IMR-90 (cell line): ENCODE results near the gene PPFIBP2. TPM values are rescaled to one million over a fixed set of nuclear protein-coding genes. Genes with fewer than 3 reads are reported as not detected.

Source experiments
- ATAC-seq: fragments of 200-7000 bp; cut with Tn5 transposase; 2 replicates; pipeline ENCODE4 v1.9.1; 2020; ENCODE audit warnings: low read depth, mild to moderate bottlenecking, moderate library complexity
- BruUV-seq: library from RNA; stranded (reverse); fragments of 400-500 nt; replicated peaks from 2 replicates; lab custom pipeline; 2021; lab: Mats Ljungman, UMichigan
- CTCF ChIA-PET: fragments of 300-600 bp; formaldehyde crosslinking; extraction: SDS; loops from one replicate; lab custom pipeline; 2021; ENCODE audit warnings: antibody characterized with exemption; lab: Yijun Ruan, JAX
- POLR2A ChIA-PET: fragments of 300-600 bp; sonication (Branson Sonifier 250); formaldehyde crosslinking; loops from one replicate; lab custom pipeline; 2022; ENCODE audit warnings: antibody characterized with exemption; ENCODE audit not compliant: unreplicated experiment; lab: Charles Lee
- DNase-seq: peaks from one replicate; pipeline ENCODE4 v3.0.0; 2013
- H2AFZ ChIP-seq: replicated peaks from 2 replicates; pipeline ENCODE3; 2013; ENCODE audit warnings: low read length, mild to moderate bottlenecking; ENCODE audit not compliant: poor library complexity
- H2AK5ac ChIP-seq: 2 replicates; pipeline ENCODE4 v1.6.1; 2013; ENCODE audit warnings: low read depth, low read length, inconsistent platforms
- H2AK9ac ChIP-seq: replicated peaks from 2 replicates; pipeline ENCODE3; 2013; ENCODE audit warnings: mild to moderate bottlenecking, low read depth, low read length, moderate library complexity; ENCODE audit not compliant: poor library complexity
- H2BK120ac ChIP-seq: 2 replicates; pipeline ENCODE4 v1.6.1; 2013; ENCODE audit warnings: low read depth, low read length, inconsistent platforms
- H2BK15ac ChIP-seq: 3 replicates; pipeline ENCODE4 v1.6.1; 2013; ENCODE audit warnings: low read depth, low read length, inconsistent platforms
- H2BK20ac ChIP-seq: 2 replicates; pipeline ENCODE4 v1.6.1; 2013; ENCODE audit warnings: low read depth, mild to moderate bottlenecking, inconsistent platforms, low read length, moderate library complexity
- H2BK5ac ChIP-seq: 2 replicates; pipeline ENCODE4 v1.6.1; 2013; ENCODE audit warnings: mild to moderate bottlenecking, low read depth, low read length, inconsistent platforms; ENCODE audit not compliant: poor library complexity, severe bottlenecking
- H3K14ac ChIP-seq: replicated peaks from 2 replicates; pipeline ENCODE4 v1.6.1; 2013; ENCODE audit warnings: low read depth, low read length, inconsistent platforms
- H3K18ac ChIP-seq: 2 replicates; pipeline ENCODE4 v1.6.1; 2013; ENCODE audit warnings: low read depth, low read length, control low read depth
- H3K23ac ChIP-seq: 2 replicates; pipeline ENCODE4 v1.6.1; 2013; ENCODE audit warnings: low read depth, low read length, inconsistent platforms
- H3K27ac ChIP-seq: 2 replicates; pipeline ENCODE4 v1.5.1; 2013; ENCODE audit warnings: mild to moderate bottlenecking, control low read depth, low read length; ENCODE audit not compliant: insufficient read depth
- H3K27me3 ChIP-seq: 2 replicates; pipeline ENCODE4 v1.6.1; 2013; ENCODE audit warnings: low read length; ENCODE audit not compliant: control insufficient read depth, insufficient read depth
- H3K36me3 ChIP-seq: 2 replicates; pipeline ENCODE4 v1.6.1; 2013; ENCODE audit warnings: low read length, mixed read lengths; ENCODE audit not compliant: control insufficient read depth, insufficient read depth
- H3K4ac ChIP-seq: 2 replicates; pipeline ENCODE4 v1.6.1; 2013; ENCODE audit warnings: low read depth, low read length, inconsistent platforms
- H3K4me1 ChIP-seq: 2 replicates; pipeline ENCODE4 v1.6.1; 2013; ENCODE audit warnings: low read length, mixed read lengths; ENCODE audit not compliant: control insufficient read depth, insufficient read depth
- H3K4me2 ChIP-seq: 2 replicates; pipeline ENCODE4 v1.6.1; 2013; ENCODE audit warnings: low read depth, mild to moderate bottlenecking, control low read depth, low read length, moderate library complexity
- H3K4me3 ChIP-seq: 2 replicates; pipeline ENCODE4 v1.5.1; 2013; ENCODE audit warnings: low read depth, mild to moderate bottlenecking, control low read depth, low read length, moderate library complexity; ENCODE audit not compliant: insufficient read depth
- H3K56ac ChIP-seq: 2 replicates; pipeline ENCODE4 v1.6.1; 2013; ENCODE audit warnings: low read length, inconsistent platforms; ENCODE audit not compliant: insufficient read depth; ENCODE audit errors: extremely low read depth
- H3K79me1 ChIP-seq, 2 experiments: 2 replicates each; pipeline ENCODE4 v1.6.1; 2013; ENCODE audit warnings: low read length in 2 of 2, inconsistent platforms in 1 of 2, low read depth in 1 of 2
- H3K9ac ChIP-seq: 2 replicates; pipeline ENCODE4 v1.6.1; 2013; ENCODE audit warnings: low read depth, low read length, control low read depth
- H3K9me1 ChIP-seq: 2 replicates; pipeline ENCODE4 v1.6.1; 2013; ENCODE audit warnings: low read length, inconsistent platforms; ENCODE audit not compliant: insufficient read depth
- H3K9me3 ChIP-seq: 2 replicates; pipeline ENCODE4 v1.6.1; 2013; ENCODE audit warnings: low read length; ENCODE audit not compliant: control insufficient read depth, insufficient read depth
- H4K20me1 ChIP-seq: 2 replicates; pipeline ENCODE4 v1.6.1; 2013; ENCODE audit warnings: low read length, inconsistent platforms; ENCODE audit not compliant: insufficient read depth
- H4K5ac ChIP-seq: 2 replicates; pipeline ENCODE4 v1.6.1; 2013; ENCODE audit warnings: mild to moderate bottlenecking, low read depth, low read length, control low read depth
- H4K8ac ChIP-seq, 2 experiments: 2 replicates each; pipeline ENCODE4 v1.6.1; 2013; ENCODE audit warnings: low read depth in 2 of 2, low read length in 2 of 2, control low read depth in 1 of 2, inconsistent platforms in 1 of 2
- H4K91ac ChIP-seq: 2 replicates; pipeline ENCODE4 v1.6.1; 2013; ENCODE audit warnings: low read depth, low read length, inconsistent platforms; ENCODE audit not compliant: insufficient read depth
- CHD1 ChIP-seq: IDR thresholded peaks from 2 replicates; pipeline ENCODE4 v1.6.1; 2012; ENCODE audit warnings: low read depth, low read length, improper control_type of control experiment
- FOS ChIP-seq: fragments of 150-350 bp; IDR thresholded peaks from 2 replicates; pipeline ENCODE4 v1.6.1; 2016; ENCODE audit warnings: low read depth, low read length
- MAFK ChIP-seq: IDR thresholded peaks from 2 replicates; pipeline ENCODE4 v1.6.1; 2012; ENCODE audit warnings: low read depth, low read length, improper control_type of control experiment
- MAZ ChIP-seq: IDR thresholded peaks from 2 replicates; pipeline ENCODE4 v1.6.1; 2012; ENCODE audit warnings: low read depth, mild to moderate bottlenecking, low read length, improper control_type of control experiment, moderate library complexity, borderline replicate concordance
- NFE2L2 ChIP-seq: fragments of 150-350 bp; IDR thresholded peaks from 2 replicates; pipeline ENCODE4 v1.6.1; 2016; ENCODE audit warnings: low read depth, mild to moderate bottlenecking, low read length
- RAD21 ChIP-seq: IDR thresholded peaks from 2 replicates; pipeline ENCODE4 v1.6.1; 2012; ENCODE audit warnings: low read length, improper control_type of control experiment
- RCOR1 ChIP-seq: IDR thresholded peaks from 2 replicates; pipeline ENCODE4 v1.6.1; 2012; ENCODE audit warnings: mild to moderate bottlenecking, low read length, improper control_type of control experiment; ENCODE audit not compliant: insufficient replicate concordance
- USF2 ChIP-seq: fragments of 150-350 bp; IDR thresholded peaks from 2 replicates; pipeline ENCODE4 v1.6.1; 2017; ENCODE audit warnings: mild to moderate bottlenecking, antibody characterized with exemption, low read length, low read depth
- WGBS, 2 experiments: methylation state at CpG; one replicate each; pipeline versions ENCODE4 v1.1.5 to v1.1.7; 2013; ENCODE audit warnings: missing lambda C conversion rate in 2 of 2; ENCODE audit not compliant: insufficient read length in 1 of 2; ENCODE audit errors: extremely low coverage in 2 of 2; 5-methylcytosine and 5-hydroxymethylcytosine counted together
- dilution Hi-C: fragments of 300-500 bp; cut with HindIII; formaldehyde crosslinking; loops from one replicate; pipeline ENCODE4 v1.14.3; 2018; ENCODE audit warnings: low sequenced_read_pairs; ENCODE audit not compliant: unreplicated experiment
- in situ Hi-C: fragments of 300-500 bp; cut with MboI; formaldehyde crosslinking; loops from 3 replicates; pipeline ENCODE4 v1.14.3; 2019; ENCODE audit warnings: low sequenced_read_pairs, inconsistent platforms, mixed read lengths
- intact Hi-C: fragments of 100-400 bp; cut with micrococcal nuclease; formaldehyde crosslinking; loops from 2 replicates; pipeline ENCODE4 v1.10.0; 2022
- polyA plus RNA-seq, 3 experiments: library from polyadenylated mRNA; depleted of rRNA; stranded (reverse); fragments of >200 nt; gene quantifications; 2 replicates each; pipeline ENCODE4 v1.2.3, GENCODE V29; 2012; ENCODE audit warnings: low replicate concordance in 1 of 3
- total RNA-seq: library from RNA; depleted of rRNA; stranded (reverse); fragments of >200 nt; gene quantifications from 2 replicates; pipeline ENCODE4 v1.2.3, GENCODE V29; 2012

The PPFIBP2 gene
- total and polyA plus RNA-seq, 2 of the 4 experiments (the other 2 are of a cell fraction): 6.0 to 11.8 TPM

- intact Hi-C loops: loop anchor here (5.0 kb wide), 1 partner anchor 417 kb away; no protein-coding TSS in a partner anchor
- no peak overlapping the region for H3K27ac ChIP-seq
- H2AFZ ChIP-seq: peak overlapping the region; percentile 96
- no peak overlapping the region for H4K5ac ChIP-seq
- POLR2A ChIA-PET: no interaction called here
- in situ Hi-C loops: no loop called here
- H3K9ac ChIP-seq: no peak overlapping the region
- CTCF ChIA-PET: interaction anchor here (0.6 to 2.1 kb wide), 5 partner anchors 10 to 170 kb away, joined by 3 to 6 read pairs (median 4); no protein-coding TSS in a partner anchor
- H3K4me2 ChIP-seq: peak overlapping the region; percentile 69
- H3K36me3 ChIP-seq: no peaks in the 10 kb centered on the region
- H3K23ac ChIP-seq: no peak overlapping the region
- H2BK20ac ChIP-seq: no peak overlapping the region
- H4K8ac ChIP-seq: no peak overlapping the region
- BruUV-seq: no TSS peak
- H3K79me1 ChIP-seq: no peaks in the 10 kb centered on the region
- DNase-seq: no peak
- H2BK120ac ChIP-seq: no peak overlapping the region
- H3K9me1 ChIP-seq: no peaks in the 10 kb centered on the region
- no peak overlapping the region for H3K18ac ChIP-seq
- H3K9me3 ChIP-seq: no peaks in the 10 kb centered on the region
- H4K20me1 ChIP-seq: no peaks in the 10 kb centered on the region
- H3K4ac ChIP-seq: no peak overlapping the region
- H4K91ac ChIP-seq: no peak overlapping the region
- H3K27me3 ChIP-seq: peaks cover 27% of the 10 kb centered on the region
- H3K56ac ChIP-seq: no peak overlapping the region
- TF ChIP-seq NFE2L2 (no peak), RAD21 (no peak), FOS (no peak), MAZ (no peak), MAFK (no peak), RCOR1 (no peak), CHD1 (no peak), USF2 (no peak)
- H2BK15ac ChIP-seq: no peak overlapping the region
- no peak overlapping the region for H3K14ac ChIP-seq
- H2AK5ac ChIP-seq: no peak overlapping the region
- WGBS, 2 experiments: no CpG with 5 or more reads among the region's 31 CpGs
- no peak; the same call in 1 of the 2 replicates for ATAC-seq
- peak overlapping the region; percentile 66 for H2AK9ac ChIP-seq
- peaks cover 2% of the 10 kb centered on the region; the same call in 1 of the 2 replicates for H3K4me1 ChIP-seq
- dilution Hi-C loops: no loop called here
- peak overlapping the region; percentile 58 for H3K4me3 ChIP-seq
- no peak overlapping the region for H2BK5ac ChIP-seq
These were observed 346 bp downstream of the PPFIBP2 start for GRCh38 chr11:7514099-7514591.
